K562 (cell line): ENCODE results near the gene GMPR. TPM values are rescaled to one million over a fixed set of nuclear protein-coding genes. Genes with fewer than 3 reads are reported as not detected.

Experiments
- ATAC-seq: fragments of 200-7000 bp; cut with Tn5 transposase; 3 replicates; pipeline ENCODE4 v1.9.1; 2020; ENCODE audit warnings: moderate library complexity
- BruUV-seq: library from RNA; stranded (reverse); fragments of 400-500 nt; replicated peaks from 2 replicates; lab custom pipeline; 2021; lab: Mats Ljungman, UMichigan
- CTCF ChIA-PET: fragments of 300-600 bp; formaldehyde crosslinking; extraction: SDS; loops from one replicate; lab custom pipeline; 2021; ENCODE audit warnings: low intra/inter-chr PET ratio; lab: Yijun Ruan, JAX
- POLR2A ChIA-PET: fragments of 300-600, 350-650 bp; sonication (Branson Sonifier 250); formaldehyde crosslinking; extraction: SDS; loops from one replicate; lab custom pipeline; 2021; ENCODE audit warnings: antibody characterized with exemption, inconsistent platforms; lab: Yijun Ruan, JAX
- DNase-seq, 4 experiments: peaks; one replicate each; pipeline versions ENCODE4 v3.0.0 to v3.0.0-alpha.2; 2011 to 2018; ENCODE audit warnings: low spot score in 3 of 4, mixed read lengths in 3 of 4; ENCODE audit errors: extremely low read depth in 1 of 4
- FAIRE-seq: peaks from 2 replicates; lab custom pipeline; 2011; peaks lifted over from hg19 to GRCh38; lab: Jason Lieb, UNC
- H2AFZ ChIP-seq: 2 replicates; pipeline ENCODE4 v1.6.0; 2011; ENCODE audit warnings: low read depth, low read length, control low read depth, inconsistent platforms
- H3K27ac ChIP-seq: fragments of 200-600 bp; 3 replicates; pipeline ENCODE4 v1.8.0; 2011; ENCODE audit warnings: low read depth, mild to moderate bottlenecking, control low read depth, inconsistent platforms, low read length, moderate library complexity, mixed read lengths; ENCODE audit errors: extremely low read depth
- H3K27me3 ChIP-seq, 2 experiments: fragments of 300-600 bp in 1 of 2; 2 replicates in 1 of 2; 3 replicates in 1 of 2; pipeline versions ENCODE4 v1.6.0 to v1.8.0; 2011; ENCODE audit warnings: inconsistent platforms in 2 of 2, low read length in 2 of 2, mild to moderate bottlenecking in 1 of 2, mixed read lengths in 1 of 2, moderate library complexity in 1 of 2; ENCODE audit not compliant: control insufficient read depth in 2 of 2, insufficient read depth in 2 of 2
- H3K36me3 ChIP-seq: fragments of 300-600 bp; 3 replicates; pipeline ENCODE4 v1.8.0; 2011; ENCODE audit warnings: mild to moderate bottlenecking, low read length, inconsistent platforms; ENCODE audit not compliant: control insufficient read depth, insufficient read depth
- H3K4me1 ChIP-seq, 2 experiments: fragments of 200-600 bp in 1 of 2; replicated peaks in 1 of 2; 2 replicates in 1 of 2; 3 replicates in 1 of 2; pipeline versions ENCODE4 v1.5.1 to v1.8.0; 2011; ENCODE audit warnings: inconsistent platforms in 2 of 2, low read length in 2 of 2, mild to moderate bottlenecking in 1 of 2, mixed read lengths in 1 of 2, moderate library complexity in 1 of 2; ENCODE audit not compliant: control insufficient read depth in 2 of 2, insufficient read depth in 2 of 2
- H3K4me2 ChIP-seq: 2 replicates; pipeline ENCODE4 v1.6.1; 2011; ENCODE audit warnings: low read length, control low read depth, inconsistent platforms, mixed read lengths; ENCODE audit not compliant: insufficient read depth
- H3K4me3 ChIP-seq: fragments of 200-600 bp; sonication (generic), shearing (Covaris generic); 2 replicates; pipeline ENCODE4 v1.5.1; 2016; ENCODE audit warnings: control low read depth, inconsistent platforms
- H3K79me2 ChIP-seq: fragments of 200-600 bp; 3 replicates; pipeline ENCODE4 v1.8.0; 2011; ENCODE audit warnings: low read length, inconsistent platforms; ENCODE audit not compliant: control insufficient read depth, insufficient read depth
- H3K9ac ChIP-seq, 2 experiments: 2 replicates each; pipeline versions ENCODE4 v1.6.0 to v1.6.1; 2011; ENCODE audit warnings: low read depth in 2 of 2, low read length in 2 of 2, control low read depth in 1 of 2, inconsistent platforms in 1 of 2, mild to moderate bottlenecking in 1 of 2, mixed read lengths in 1 of 2; ENCODE audit not compliant: insufficient read depth in 1 of 2
- H3K9me1 ChIP-seq: one replicate; pipeline ENCODE4 v1.6.0; 2011; ENCODE audit warnings: inconsistent platforms, mild to moderate bottlenecking, low read length, moderate library complexity; ENCODE audit not compliant: control insufficient read depth, insufficient read depth
- H3K9me3 ChIP-seq: replicated peaks from 2 replicates; pipeline ENCODE4 v1.5.1; 2011; ENCODE audit warnings: low read depth, low read length, inconsistent platforms; ENCODE audit not compliant: control insufficient read depth, insufficient read depth
- H4K20me1 ChIP-seq: replicated peaks from 2 replicates; pipeline ENCODE4 v1.6.1; 2011; ENCODE audit warnings: low read length, inconsistent platforms, mixed read lengths; ENCODE audit not compliant: control insufficient read depth, insufficient read depth
- WGBS: fragments of 100-300 bp; shearing (Covaris generic); methylation state at CpG from one replicate; pipeline ENCODE4 v1.1.6; 2016; ENCODE audit warnings: low coverage, mixed read lengths; ENCODE audit not compliant: insufficient coverage; ENCODE audit errors: missing lambda C conversion rate; 5-methylcytosine and 5-hydroxymethylcytosine counted together
- in situ Hi-C: fragments of 300-500 bp; cut with MboI; formaldehyde crosslinking; loops from 4 replicates; pipeline ENCODE4 v1.15.0; 2018; ENCODE audit warnings: inconsistent platforms, mixed read lengths
- intact Hi-C: fragments of 100-400 bp; cut with micrococcal nuclease; formaldehyde crosslinking; loops from 2 replicates; pipeline ENCODE4 v1.14.2; 2022
- polyA plus RNA-seq, 8 experiments: library from polyadenylated mRNA; depleted of rRNA in 4 of 8; stranded (reverse) in 5 of 8; unstranded in 3 of 8; fragments of >200 nt; fragmentation: Nextera tagmentation in 2 of 8; fragmentation: Illumina TruSeq in 1 of 8; extraction: Ambion mirVana in 2 of 8; extraction: Trizol in 1 of 8; gene quantifications; 2 replicates each; pipeline versions ENCODE4 v1.2.1 to v1.2.3, GENCODE V29; 2011 to 2014; ENCODE audit warnings: inconsistent platforms in 1 of 8, missing spikeins in 1 of 8
- total RNA-seq, 7 experiments: library from RNA; depleted of rRNA in 6 of 7; stranded (reverse); fragments of >200 nt in 6 of 7; fragmentation: Illumina TruSeq in 2 of 7; extraction: Trizol in 2 of 7; gene quantifications; 2 replicates each; pipeline versions ENCODE4 v1.2.1 to v1.2.3, GENCODE V29; 2011 to 2021; ENCODE audit warnings: low replicate concordance in 1 of 7
- TF ChIP-seq, protein P1 (sequence below): fragments of 450-650 bp; formaldehyde crosslinking; IDR thresholded peaks from 2 replicates; pipeline ENCODE4 v1.4.0; 2020; ENCODE audit warnings: mild to moderate bottlenecking, moderate library complexity
- TF ChIP-seq, protein P2 (sequence below): sonication (generic); formaldehyde crosslinking; IDR thresholded peaks from 2 replicates; pipeline ENCODE4 v1.8.1; 2023; ENCODE audit warnings: mild to moderate bottlenecking, missing genetic modification reagents

Gene GMPR
- total and polyA plus RNA-seq, 9 of the 15 experiments (the other 6 are each of a cell fraction or from before 2014, with no cell fraction given): 34.6 to 83.7 (median 49.8) TPM

DNA sequence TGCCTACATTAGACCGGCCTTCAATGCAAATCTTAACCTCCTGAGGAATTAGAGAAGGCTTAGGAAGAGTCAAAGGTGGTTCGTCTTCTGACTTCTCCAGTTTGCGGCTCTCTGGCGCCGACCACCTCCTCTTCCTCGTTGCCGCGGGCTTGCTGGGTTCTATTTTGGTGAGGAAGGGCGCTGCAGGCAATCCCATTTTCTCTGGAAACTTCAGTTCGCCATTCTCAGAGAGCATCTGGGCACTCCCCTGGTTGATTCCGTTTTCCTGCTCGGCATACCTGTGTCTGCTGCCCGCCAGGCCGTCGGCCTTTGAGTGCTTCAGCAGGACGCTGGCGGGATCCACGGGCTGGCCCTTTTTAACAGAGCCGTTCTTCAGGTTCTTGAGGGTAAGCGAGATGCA is 67.9 kb downstream of the GMPR start:
- no peaks in the 10 kb centered on the region for H3K9me3 ChIP-seq
- H2AFZ ChIP-seq: peak overlapping the region; percentile 63
- no peaks in the 10 kb centered on the region for H3K79me2 ChIP-seq
- H3K27ac ChIP-seq: no peak overlapping the region
- H3K9me1 ChIP-seq: no peaks in the 10 kb centered on the region
- in situ Hi-C loops (no loop called here), intact Hi-C loops (no loop called here)
- WGBS: 67% methylated on average over 20 of the region's 20 CpGs
- no peak for FAIRE-seq
- TF ChIP-seq, protein P1, sequence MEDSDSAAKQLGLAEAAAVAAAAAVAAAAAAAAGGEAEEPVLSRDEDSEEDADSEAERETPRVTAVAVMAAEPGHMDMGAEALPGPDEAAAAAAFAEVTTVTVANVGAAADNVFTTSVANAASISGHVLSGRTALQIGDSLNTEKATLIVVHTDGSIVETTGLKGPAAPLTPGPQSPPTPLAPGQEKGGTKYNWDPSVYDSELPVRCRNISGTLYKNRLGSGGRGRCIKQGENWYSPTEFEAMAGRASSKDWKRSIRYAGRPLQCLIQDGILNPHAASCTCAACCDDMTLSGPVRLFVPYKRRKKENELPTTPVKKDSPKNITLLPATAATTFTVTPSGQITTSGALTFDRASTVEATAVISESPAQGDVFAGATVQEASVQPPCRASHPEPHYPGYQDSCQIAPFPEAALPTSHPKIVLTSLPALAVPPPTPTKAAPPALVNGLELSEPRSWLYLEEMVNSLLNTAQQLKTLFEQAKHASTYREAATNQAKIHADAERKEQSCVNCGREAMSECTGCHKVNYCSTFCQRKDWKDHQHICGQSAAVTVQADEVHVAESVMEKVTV (CRISPR knock-in tag): no peak
- TF ChIP-seq, protein P2, sequence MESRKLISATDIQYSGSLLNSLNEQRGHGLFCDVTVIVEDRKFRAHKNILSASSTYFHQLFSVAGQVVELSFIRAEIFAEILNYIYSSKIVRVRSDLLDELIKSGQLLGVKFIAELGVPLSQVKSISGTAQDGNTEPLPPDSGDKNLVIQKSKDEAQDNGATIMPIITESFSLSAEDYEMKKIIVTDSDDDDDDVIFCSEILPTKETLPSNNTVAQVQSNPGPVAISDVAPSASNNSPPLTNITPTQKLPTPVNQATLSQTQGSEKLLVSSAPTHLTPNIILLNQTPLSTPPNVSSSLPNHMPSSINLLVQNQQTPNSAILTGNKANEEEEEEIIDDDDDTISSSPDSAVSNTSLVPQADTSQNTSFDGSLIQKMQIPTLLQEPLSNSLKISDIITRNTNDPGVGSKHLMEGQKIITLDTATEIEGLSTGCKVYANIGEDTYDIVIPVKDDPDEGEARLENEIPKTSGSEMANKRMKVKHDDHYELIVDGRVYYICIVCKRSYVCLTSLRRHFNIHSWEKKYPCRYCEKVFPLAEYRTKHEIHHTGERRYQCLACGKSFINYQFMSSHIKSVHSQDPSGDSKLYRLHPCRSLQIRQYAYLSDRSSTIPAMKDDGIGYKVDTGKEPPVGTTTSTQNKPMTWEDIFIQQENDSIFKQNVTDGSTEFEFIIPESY: 0 out of 2 replicates have a peak, but pooled peaks have one; percentile 17
- H3K36me3 ChIP-seq: no peaks in the 10 kb centered on the region
- peak overlapping the region in 1 of 2 experiments; percentile 19; a peak in 1 of 4 replicates for H3K9ac ChIP-seq
- H3K27me3 ChIP-seq: no peaks in the 10 kb centered on the region
- peak overlapping the region; percentile 3; the same call in 1 of the 2 replicates for H3K4me2 ChIP-seq
- no peak overlapping the region for H3K4me3 ChIP-seq
- H3K4me1 ChIP-seq: peaks cover 0 to 19% of the 10 kb centered on the region in 2 experiments; a peak in 3 of 5 replicates
- no peaks in the 10 kb centered on the region for H4K20me1 ChIP-seq
- no TSS peak for BruUV-seq
- ChIA-PET CTCF (no interaction called here), POLR2A (interaction anchor here (0.6 to 0.7 kb wide), 2 partner anchors 39 to 1595 kb away, joined by 3 read pairs; no protein-coding TSS in a partner anchor)
- DNase-seq: no peak
- ATAC-seq: no peak
